Panc1 (cell line): ENCODE results near the gene PEX7. TPM values are rescaled to one million over a fixed set of nuclear protein-coding genes. Genes with fewer than 3 reads are reported as not detected.

Experiments used
- ATAC-seq: fragments of 200-7000 bp; cut with Tn5 transposase; 2 replicates; pipeline ENCODE4 v1.9.1; 2020; ENCODE audit warnings: mild to moderate bottlenecking, moderate library complexity
- BruUV-seq: library from RNA; stranded (reverse); fragments of 400-500 nt; replicated peaks from 2 replicates; lab custom pipeline; 2021; lab: Mats Ljungman, UMichigan
- CTCF ChIA-PET: fragments of 300-600 bp; sonication (Branson Sonifier 250); formaldehyde crosslinking; loops from one replicate; lab custom pipeline; 2022; ENCODE audit warnings: antibody characterized with exemption; lab: Charles Lee
- POLR2A ChIA-PET: fragments of 300-600 bp; sonication (Branson Sonifier 250); formaldehyde crosslinking; loops from one replicate; lab custom pipeline; 2022; ENCODE audit warnings: antibody characterized with exemption; lab: Charles Lee
- DNase-seq: peaks from one replicate; pipeline ENCODE4 v3.0.0-alpha.2; 2010; ENCODE audit warnings: low read depth, low spot score
- H3K27ac ChIP-seq: 2 replicates; pipeline ENCODE4 v1.5.1; 2011; ENCODE audit warnings: mild to moderate bottlenecking, low read length, inconsistent platforms
- H3K27me3 ChIP-seq: fragments of 200-500 bp; sonication (Bioruptor generic); 2 replicates; pipeline ENCODE4 v1.6.0; 2014; ENCODE audit warnings: low read length, inconsistent platforms; ENCODE audit not compliant: control insufficient read depth, insufficient read depth
- H3K36me3 ChIP-seq: fragments of 200-500 bp; sonication (Bioruptor generic); 2 replicates; pipeline ENCODE4 v1.5.1; 2014; ENCODE audit warnings: inconsistent platforms, mild to moderate bottlenecking, low read length, moderate library complexity; ENCODE audit not compliant: control insufficient read depth, insufficient read depth
- H3K4me1 ChIP-seq: 2 replicates; pipeline ENCODE4 v1.5.1; 2011; ENCODE audit warnings: inconsistent platforms, mild to moderate bottlenecking, low read length, moderate library complexity; ENCODE audit not compliant: control insufficient read depth, insufficient read depth
- H3K4me3 ChIP-seq, 2 experiments: 2 replicates each; pipeline ENCODE4 v1.5.1; 2011 to 2012; ENCODE audit warnings: low read depth in 2 of 2, low read length in 2 of 2, mild to moderate bottlenecking in 2 of 2, inconsistent platforms in 1 of 2, moderate library complexity in 1 of 2
- H3K9me3 ChIP-seq: fragments of 200-500 bp; sonication (Bioruptor generic); 2 replicates; pipeline ENCODE4 v1.5.1; 2014; ENCODE audit warnings: low read depth, mild to moderate bottlenecking, inconsistent platforms, low read length, moderate library complexity; ENCODE audit not compliant: control insufficient read depth, insufficient read depth
- POLR2AphosphoS5 ChIP-seq: IDR thresholded peaks from 2 replicates; pipeline ENCODE4 v1.6.1; 2012; ENCODE audit warnings: mild to moderate bottlenecking, low read depth, low read length, moderate library complexity
- REST ChIP-seq, 2 experiments: IDR thresholded peaks; 2 replicates each; pipeline ENCODE4 v1.6.1; 2011 to 2012; ENCODE audit warnings: low read depth in 2 of 2, control low read depth in 1 of 2, low read length in 1 of 2, mild to moderate bottlenecking in 1 of 2, moderate library complexity in 1 of 2; ENCODE audit not compliant: insufficient read depth in 1 of 2
- SIN3A ChIP-seq: IDR thresholded peaks from 2 replicates; pipeline ENCODE4 v1.6.1; 2012; ENCODE audit warnings: low read depth, mild to moderate bottlenecking, low read length, moderate library complexity, borderline replicate concordance; ENCODE audit not compliant: insufficient read depth
- TCF7L2 ChIP-seq: IDR thresholded peaks from 2 replicates; pipeline ENCODE4 v1.6.1; 2011; ENCODE audit warnings: mild to moderate bottlenecking, low read depth, low read length, inconsistent platforms
- in situ Hi-C: cut with HindIII; loops from 2 replicates; pipeline ENCODE4 v1.10.0; 2016; ENCODE audit warnings: low sequenced_read_pairs, low pct_unique_long_range_greater_than_20kb
- intact Hi-C: fragments of 100-400 bp; cut with micrococcal nuclease; formaldehyde crosslinking; loops from one replicate; pipeline ENCODE4 v1.10.0; 2022; ENCODE audit not compliant: unreplicated experiment
- total RNA-seq: library from RNA; stranded (reverse); gene quantifications from one replicate; pipeline ENCODE4 v1.2.1, GENCODE V29; 2021; ENCODE audit not compliant: unreplicated experiment
- TF ChIP-seq, protein P1 (sequence below): fragments of 450-650 bp; IDR thresholded peaks from 2 replicates; pipeline ENCODE4 v1.5.1; 2017; ENCODE audit warnings: mild to moderate bottlenecking

PEX7 gene
- total RNA-seq, 1 experiment from 2014 or later, result 8.8 TPM

- in situ Hi-C loops (no loop called here), intact Hi-C loops (loop anchor here (10.0 kb wide), 1 partner anchor 84 kb away; the partner anchor contains the start of gene SLC35D3)
- no peaks in the 10 kb centered on the region for H3K4me1 ChIP-seq
- BruUV-seq, result no TSS peak
- ATAC-seq (no peak), DNase-seq (no peak)
- H3K27me3 ChIP-seq, result no peaks in the 10 kb centered on the region
- POLR2A ChIA-PET, result no interaction called here
- H3K4me3 ChIP-seq, result no peak overlapping the region
- TF ChIP-seq POLR2AphosphoS5 (no peak), SIN3A (no peak), REST (IDR thresholded peaks at IDR 0.05; ENCODE audit: insufficient read depth in 1 of 2, low read depth in 2 of 2, low read length in 1 of 2) (no peak)
- no peak overlapping the region for H3K27ac ChIP-seq
- CTCF ChIA-PET, result no interaction called here
- H3K9me3 ChIP-seq, result no peaks in the 10 kb centered on the region
- no peaks in the 10 kb centered on the region for H3K36me3 ChIP-seq
These were observed 18.0 kb downstream of the PEX7 start for GRCh38 chr6:136840276-136841001.

- no peaks in the 10 kb centered on the region for H3K36me3 ChIP-seq
- H3K27me3 ChIP-seq, result no peaks in the 10 kb centered on the region
- no peak overlapping the region for H3K4me3 ChIP-seq
- POLR2A ChIA-PET, result interaction anchor here (0.5 kb wide), 1 partner anchor 20 kb away, joined by 3 read pairs; no protein-coding TSS in a partner anchor
- BruUV-seq, result no TSS peak
- no peak overlapping the region for H3K27ac ChIP-seq
- H3K9me3 ChIP-seq, result no peaks in the 10 kb centered on the region
- CTCF ChIA-PET, result no interaction called here
- no peak for ATAC-seq
- in situ Hi-C loops, result no loop called here
- intact Hi-C loops, result loop anchor here (10.0 kb wide), 1 partner anchor 82 kb away; the partner anchor contains the start of gene SLC35D3
- H3K4me1 ChIP-seq, result no peaks in the 10 kb centered on the region
- DNase-seq, result no peak
- TF ChIP-seq, protein P1, sequence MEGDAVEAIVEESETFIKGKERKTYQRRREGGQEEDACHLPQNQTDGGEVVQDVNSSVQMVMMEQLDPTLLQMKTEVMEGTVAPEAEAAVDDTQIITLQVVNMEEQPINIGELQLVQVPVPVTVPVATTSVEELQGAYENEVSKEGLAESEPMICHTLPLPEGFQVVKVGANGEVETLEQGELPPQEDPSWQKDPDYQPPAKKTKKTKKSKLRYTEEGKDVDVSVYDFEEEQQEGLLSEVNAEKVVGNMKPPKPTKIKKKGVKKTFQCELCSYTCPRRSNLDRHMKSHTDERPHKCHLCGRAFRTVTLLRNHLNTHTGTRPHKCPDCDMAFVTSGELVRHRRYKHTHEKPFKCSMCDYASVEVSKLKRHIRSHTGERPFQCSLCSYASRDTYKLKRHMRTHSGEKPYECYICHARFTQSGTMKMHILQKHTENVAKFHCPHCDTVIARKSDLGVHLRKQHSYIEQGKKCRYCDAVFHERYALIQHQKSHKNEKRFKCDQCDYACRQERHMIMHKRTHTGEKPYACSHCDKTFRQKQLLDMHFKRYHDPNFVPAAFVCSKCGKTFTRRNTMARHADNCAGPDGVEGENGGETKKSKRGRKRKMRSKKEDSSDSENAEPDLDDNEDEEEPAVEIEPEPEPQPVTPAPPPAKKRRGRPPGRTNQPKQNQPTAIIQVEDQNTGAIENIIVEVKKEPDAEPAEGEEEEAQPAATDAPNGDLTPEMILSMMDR, result no peak
- no peak for TF ChIP-seq SIN3A
- TF ChIP-seq POLR2AphosphoS5, result no peak
- no peak for TF ChIP-seq REST (IDR thresholded peaks at IDR 0.05; ENCODE audit: insufficient read depth in 1 of 2, low read depth in 2 of 2, low read length in 1 of 2)
- TF ChIP-seq TCF7L2, result no peak
These were observed 20.8 kb downstream of the PEX7 start for GRCh38 chr6:136843210-136843609.
